ENCODE results near the gene IL13.
A peak's percentile ranks its signal among the peaks of the same experiment; 100 is the strongest.

The IL13 gene

GRCh38 chr5:132673939-132674630 is 16.1 kb downstream of the IL13 start, which contains the start of gene IL4:
Gene IL4, plus strand, starts transcription at chr5:132673989. Its CDS starts 62 bp downstream, at chr5:132674051.
- Histone ChIP-seq H3K4me3 (ENCODE audit: low read depth in 1 of 2, low read length in 2 of 2) (no peak within 1 kb of the TSS), H3K4me1 (ENCODE audit: insufficient read depth, low read length) (no peaks in the 10 kb centered on the region), H3K27ac (ENCODE audit: low read length) (no peak within 1 kb of the TSS), H2AFZ (ENCODE audit: low read depth, low read length) (no peak within 1 kb of the TSS), H3K9me3 (ENCODE audit: insufficient read depth, low read length, severe bottlenecking) (no peaks in the 10 kb centered on the region), H4K20me1 (ENCODE audit: insufficient read depth, low read length) (no peaks in the 10 kb centered on the region), H3K36me3 (ENCODE audit: insufficient read depth, low read length) (no peaks in the 10 kb centered on the region), H3K9ac (ENCODE audit: low read depth, low read length) (no peak within 1 kb of the TSS), H3K79me2 (ENCODE audit: insufficient read depth, low read length) (no peaks in the 10 kb centered on the region), H3K4me2 (ENCODE audit: insufficient read depth, low read length) (no peak within 1 kb of the TSS), H3K27me3 (ENCODE audit: insufficient read depth, low read length, poor library complexity) (no peaks in the 10 kb centered on the region)
- TF ChIP-seq EZH2 (IDR thresholded peaks at IDR 0.05; ENCODE audit: borderline replicate concordance, low read depth, low read length, severe bottlenecking) (no peak), CTCF (IDR thresholded peaks at IDR 0.05; ENCODE audit: borderline replicate concordance, extremely low read depth, low read length, poor library complexity, severe bottlenecking) (no peak)
- DNase-seq (no peak), ATAC-seq (ENCODE audit: insufficient read depth, low read depth) (peak; percentile 37; the same call in 2 of the 3 replicates)

- H3K4me2 ChIP-seq (ENCODE audit: insufficient read depth, low read length): no peak overlapping the region
- ATAC-seq (ENCODE audit: insufficient read depth, low read depth) (no peak), DNase-seq (no peak)
- TF ChIP-seq EZH2 (IDR thresholded peaks at IDR 0.05; ENCODE audit: borderline replicate concordance, low read depth, low read length, severe bottlenecking): no peak
- no peak for TF ChIP-seq CTCF (IDR thresholded peaks at IDR 0.05; ENCODE audit: borderline replicate concordance, extremely low read depth, low read length, poor library complexity, severe bottlenecking)
- no peak overlapping the region for H3K9ac ChIP-seq (ENCODE audit: low read depth, low read length)
- H3K79me2 ChIP-seq (ENCODE audit: insufficient read depth, low read length): no peaks in the 10 kb centered on the region
- no peaks in the 10 kb centered on the region for H3K27me3 ChIP-seq (ENCODE audit: insufficient read depth, low read length, poor library complexity)
- no peaks in the 10 kb centered on the region for H3K9me3 ChIP-seq (ENCODE audit: insufficient read depth, low read length, severe bottlenecking)
- no peaks in the 10 kb centered on the region for H3K36me3 ChIP-seq (ENCODE audit: insufficient read depth, low read length)
- no peak overlapping the region for H2AFZ ChIP-seq (ENCODE audit: low read depth, low read length)
- no peaks in the 10 kb centered on the region for H4K20me1 ChIP-seq (ENCODE audit: insufficient read depth, low read length)
- no peak overlapping the region for H3K4me3 ChIP-seq (ENCODE audit: low read depth in 1 of 2, low read length in 2 of 2)
- no peak overlapping the region for H3K27ac ChIP-seq (ENCODE audit: low read length)
- H3K4me1 ChIP-seq (ENCODE audit: insufficient read depth, low read length): no peaks in the 10 kb centered on the region
Observed at GRCh38 chr5:132674671-132675506, 16.9 kb downstream of the IL13 start.

GRCh38 chr5:132675936-132676689 is 18.1 kb downstream of the IL13 start:
- Histone ChIP-seq H2AFZ (ENCODE audit: low read depth, low read length) (no peak overlapping the region), H3K4me2 (ENCODE audit: insufficient read depth, low read length) (no peak overlapping the region), H3K27ac (ENCODE audit: low read length) (no peak overlapping the region), H3K9me3 (ENCODE audit: insufficient read depth, low read length, severe bottlenecking) (no peaks in the 10 kb centered on the region), H3K4me3 (ENCODE audit: low read depth in 1 of 2, low read length in 2 of 2) (no peak overlapping the region), H3K9ac (ENCODE audit: low read depth, low read length) (no peak overlapping the region), H3K79me2 (ENCODE audit: insufficient read depth, low read length) (no peaks in the 10 kb centered on the region), H4K20me1 (ENCODE audit: insufficient read depth, low read length) (no peaks in the 10 kb centered on the region), H3K4me1 (ENCODE audit: insufficient read depth, low read length) (no peaks in the 10 kb centered on the region), H3K27me3 (ENCODE audit: insufficient read depth, low read length, poor library complexity) (no peaks in the 10 kb centered on the region), H3K36me3 (ENCODE audit: insufficient read depth, low read length) (no peaks in the 10 kb centered on the region)
- 0 out of 3 replicates have a peak, but pooled peaks have one; percentile 14 for ATAC-seq (ENCODE audit: insufficient read depth, low read depth)
- TF ChIP-seq EZH2 (IDR thresholded peaks at IDR 0.05; ENCODE audit: borderline replicate concordance, low read depth, low read length, severe bottlenecking): no peak
- TF ChIP-seq CTCF (IDR thresholded peaks at IDR 0.05; ENCODE audit: borderline replicate concordance, extremely low read depth, low read length, poor library complexity, severe bottlenecking): no peak
- DNase-seq: no peak
